ENCODE data around the gene ATP8B3.

ATP8B3 gene

GRCh38 chr19:1744822-1745563, 67.1 kb downstream of the ATP8B3 start:
- no peak for DNase-seq (ENCODE audit: low read depth in 2 of 2)
- no peak overlapping the region for H3K4me3 ChIP-seq (replicated peaks in 1 of 2; ENCODE audit: low read depth in 2 of 2, low read length in 2 of 2)
- TF ChIP-seq CTCF (IDR thresholded peaks at IDR 0.05; ENCODE audit: low read depth, low read length): no peak

DNA sequence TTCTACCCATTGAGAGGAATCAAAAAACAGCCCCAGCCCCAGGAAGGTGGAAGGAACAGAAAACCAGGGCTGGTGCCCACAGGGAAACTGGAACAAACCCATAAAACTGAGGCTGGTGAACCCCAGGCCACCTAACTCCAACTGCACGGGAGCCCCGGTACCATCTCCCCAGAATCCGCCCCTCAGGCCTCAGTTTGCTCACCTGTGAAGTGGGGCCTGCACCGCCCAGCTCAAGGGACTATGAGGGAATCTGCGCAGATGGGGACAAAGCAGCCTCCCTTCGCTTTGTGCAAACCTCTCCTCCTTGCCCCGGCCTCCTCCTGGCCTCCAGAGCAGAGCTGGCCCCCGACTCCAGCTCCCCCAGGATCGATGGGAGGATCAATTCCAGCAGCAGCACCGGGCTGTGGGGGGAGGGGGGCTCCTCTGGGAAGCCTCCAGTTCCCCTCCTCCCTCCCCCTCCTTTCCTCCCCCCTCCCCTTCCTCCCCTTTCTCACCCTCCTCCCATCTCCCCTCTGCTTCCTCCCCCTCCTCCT, 67.9 kb downstream of the ATP8B3 start:
- no peak for DNase-seq (ENCODE audit: low read depth in 2 of 2)
- no peak for TF ChIP-seq CTCF (IDR thresholded peaks at IDR 0.05; ENCODE audit: low read depth, low read length)
- no peak overlapping the region for H3K4me3 ChIP-seq (replicated peaks in 1 of 2; ENCODE audit: low read depth in 2 of 2, low read length in 2 of 2)

DNA sequence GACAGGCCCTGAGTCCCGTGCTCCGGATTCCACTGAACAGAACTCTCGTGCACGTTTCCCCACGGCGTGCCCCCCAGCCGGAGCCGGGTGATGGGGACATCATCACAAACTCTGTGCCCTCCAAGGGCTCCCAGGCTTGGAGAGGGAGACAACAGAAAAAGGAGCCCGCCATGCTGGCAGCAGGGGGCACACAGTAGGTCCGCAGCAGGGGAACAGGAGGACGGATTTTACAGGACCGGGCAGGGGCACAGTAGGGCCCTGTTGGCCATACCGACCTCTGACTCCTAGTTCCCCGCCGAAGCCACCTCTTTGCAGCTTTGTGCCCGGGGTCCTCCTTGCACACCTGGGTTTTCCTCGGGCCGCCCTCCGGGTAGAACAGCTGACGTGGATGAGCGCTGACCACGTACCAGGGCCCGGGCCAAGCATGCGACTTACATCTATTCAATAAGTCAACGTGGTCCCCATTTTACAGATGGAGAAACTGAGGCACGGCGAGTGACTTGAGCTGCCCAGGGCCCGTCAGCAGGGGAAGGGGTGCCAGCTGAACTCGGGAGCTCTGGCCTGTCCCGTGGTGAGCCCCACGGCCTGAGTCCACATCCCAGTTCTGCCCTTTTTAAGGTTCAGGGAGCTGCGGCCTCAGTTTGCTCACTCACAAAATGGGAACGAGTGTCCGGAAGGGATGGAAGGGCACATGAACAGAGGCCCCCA, 68.9 kb downstream of the ATP8B3 start:
- H3K4me3 ChIP-seq (replicated peaks in 1 of 2; ENCODE audit: low read depth in 2 of 2, low read length in 2 of 2): no peak overlapping the region
- no peak for TF ChIP-seq CTCF (IDR thresholded peaks at IDR 0.05; ENCODE audit: low read depth, low read length)
- DNase-seq (ENCODE audit: low read depth in 2 of 2): no peak

DNA sequence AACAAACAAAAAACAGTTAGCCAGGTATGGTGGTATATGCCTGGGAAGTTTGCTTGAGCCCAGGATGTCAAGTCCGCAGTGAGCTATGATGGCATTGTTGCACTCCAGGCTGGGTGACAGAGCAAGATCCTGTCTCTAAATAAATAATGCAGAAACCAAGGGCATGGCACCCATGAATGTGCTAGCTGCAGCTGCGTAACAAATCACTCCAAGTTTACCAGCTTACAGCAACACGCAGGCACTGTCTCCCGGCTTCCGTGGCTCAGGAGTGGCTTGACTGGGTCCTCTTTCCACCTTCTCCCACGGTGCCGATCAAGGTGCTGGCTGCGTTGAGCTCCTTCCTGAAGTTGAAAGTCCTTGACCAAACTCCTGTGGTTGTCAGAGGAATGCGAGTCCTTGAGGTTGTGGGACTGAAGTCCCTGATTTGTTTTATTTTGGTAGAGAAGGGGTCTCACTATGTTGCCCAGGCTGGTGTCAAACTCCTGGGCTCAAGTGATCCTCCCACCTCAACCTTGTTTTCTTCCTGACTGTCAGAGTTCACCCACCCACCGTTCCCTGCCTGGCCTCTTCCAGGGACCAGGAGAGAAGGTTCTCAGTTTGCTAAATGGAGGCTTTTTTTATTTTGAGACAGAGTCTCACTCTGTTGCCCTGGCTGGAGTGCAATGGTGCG, 72.0 kb downstream of the ATP8B3 start:
- no peak overlapping the region for H3K4me3 ChIP-seq (replicated peaks in 1 of 2; ENCODE audit: low read depth in 2 of 2, low read length in 2 of 2)
- DNase-seq (ENCODE audit: low read depth in 2 of 2): no peak
- no peak for TF ChIP-seq CTCF (IDR thresholded peaks at IDR 0.05; ENCODE audit: low read depth, low read length)

DNA sequence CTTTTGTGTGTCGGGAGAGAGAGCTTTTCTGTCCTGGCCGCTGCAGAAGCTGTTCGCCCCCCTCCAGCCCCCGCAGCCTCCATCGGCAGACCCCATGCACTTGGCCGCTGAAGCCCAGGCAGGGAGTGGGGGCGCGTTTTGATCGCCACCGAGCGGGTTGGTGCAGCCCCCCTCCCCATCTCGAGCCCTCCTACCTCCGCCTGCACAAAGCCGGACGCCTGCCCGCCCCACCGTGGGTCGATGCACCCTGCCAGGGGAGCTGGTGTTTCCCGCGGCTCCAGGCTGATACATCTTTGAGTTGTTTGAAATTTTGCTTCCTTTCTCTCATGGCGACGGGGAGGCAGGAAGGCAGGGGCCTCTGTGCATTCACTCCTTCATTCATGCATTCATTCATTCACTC, 75.1 kb downstream of the ATP8B3 start:
- TF ChIP-seq CTCF (IDR thresholded peaks at IDR 0.05; ENCODE audit: low read depth, low read length): no peak
- H3K4me3 ChIP-seq (replicated peaks in 1 of 2; ENCODE audit: low read depth in 2 of 2, low read length in 2 of 2): no peak overlapping the region
- DNase-seq (ENCODE audit: low read depth in 2 of 2): no peak

GRCh38 chr19:1736280-1736679, 75.8 kb downstream of the ATP8B3 start:
- no peak for TF ChIP-seq CTCF (IDR thresholded peaks at IDR 0.05; ENCODE audit: low read depth, low read length)
- no peak for DNase-seq (ENCODE audit: low read depth in 2 of 2)
- H3K4me3 ChIP-seq (replicated peaks in 1 of 2; ENCODE audit: low read depth in 2 of 2, low read length in 2 of 2): no peak overlapping the region
